Activated effector memory CD4-positive, alpha-beta T cell treated with anti-CD3 and anti-CD28 coated beads, Interleukin-2, amount 50 U/mL, for 16 hours (primary cell): ENCODE data around the gene ADM2.

Source experiments
- DNase-seq: peaks from one replicate; pipeline ENCODE4 v3.0.0-alpha.2; 2020

ADM2 gene

GRCh38 chr22:50469377-50470305, 11.7 kb upstream of the ADM2 start:
- peak; percentile 97 for DNase-seq

- DNase-seq: no peak
These were observed 10.9 kb upstream of the ADM2 start for GRCh38 chr22:50470491-50470890.

GRCh38 chr22:50471197-50471847, 10.0 kb upstream of the ADM2 start:
- DNase-seq: no peak

GRCh38 chr22:50471962-50472361, 9.4 kb upstream of the ADM2 start:
- DNase-seq: no peak

- DNase-seq: peak; percentile 82
These were observed 8.3 kb upstream of the ADM2 start for GRCh38 chr22:50473088-50473487.

- DNase-seq: peak; percentile 74
These were observed 7.3 kb upstream of the ADM2 start for GRCh38 chr22:50473855-50474671.

GRCh38 chr22:50474710-50475651, 6.4 kb upstream of the ADM2 start, which contains the start of gene SBF1:
Gene SBF1 (minus strand): TSS chr22:50475035. CDS start chr22:50474840, 195 bp downstream.
- peak; percentile 97 for DNase-seq

GRCh38 chr22:50475652-50476002, 5.7 kb upstream of the ADM2 start:
- DNase-seq: no peak

GRCh38 chr22:50476868-50477267, 4.5 kb upstream of the ADM2 start:
- DNase-seq: no peak

- no peak for DNase-seq
These were observed 3.4 kb upstream of the ADM2 start for GRCh38 chr22:50477923-50478322.

GRCh38 chr22:50479721-50480120, 1.6 kb upstream of the ADM2 start:
- no peak for DNase-seq

GRCh38 chr22:50481045-50481439, 301 bp upstream of the ADM2 start:
- no peak for DNase-seq

- no peak for DNase-seq
These were observed 1.0 kb downstream of the ADM2 start for GRCh38 chr22:50482107-50483074.

GRCh38 chr22:50483106-50483505, 1.8 kb downstream of the ADM2 start:
- DNase-seq: no peak

GRCh38 chr22:50483556-50483955, 2.2 kb downstream of the ADM2 start:
- DNase-seq: no peak

GRCh38 chr22:50483977-50484853, 2.9 kb downstream of the ADM2 start:
- no peak for DNase-seq

GRCh38 chr22:50485221-50486131, 4.1 kb downstream of the ADM2 start:
- no peak for DNase-seq

GRCh38 chr22:50486561-50487289, 5.4 kb downstream of the ADM2 start, which contains the start of gene MIOX:
Gene MIOX (plus strand): TSS chr22:50486859. CDS start chr22:50486898, 39 bp downstream.
- no peak for DNase-seq
